Embryonic facial prominence (tissue), 1 donor: Measurements from ENCODE around the gene ADORA2B.

ENCODE experiments used
- DNase-seq: peaks from one replicate; pipeline ENCODE4 v3.0.0-alpha.2; 2016; ENCODE audit errors: extremely low spot score

Gene ADORA2B

GRCh38 chr17:15981646-15982580, 37.0 kb downstream of the ADORA2B start:
- no peak for DNase-seq

GRCh38 chr17:15996322-15996721, 51.4 kb downstream of the ADORA2B start:
- DNase-seq, result no peak

- DNase-seq, result no peak
Measured at GRCh38 chr17:15998031-15998562, 53.2 kb downstream of the ADORA2B start.

- DNase-seq, result peak; percentile 77
Measured at GRCh38 chr17:15999141-15999973, 54.4 kb downstream of the ADORA2B start, which contains the start of the genes TTC19 and ZSWIM7. TSS of gene TTC19 (plus strand) at chr17:15999824. CDS start at chr17:15999849, 25 bp downstream. TSS of gene ZSWIM7 (minus strand) at chr17:15999704. CDS start at chr17:15999594, 110 bp downstream.

GRCh38 chr17:15999974-16000827, 55.3 kb downstream of the ADORA2B start:
- DNase-seq, result no peak

GRCh38 chr17:16001226-16001897, 56.4 kb downstream of the ADORA2B start:
- no peak for DNase-seq

- no peak for DNase-seq
Measured at GRCh38 chr17:16002708-16003260, 57.9 kb downstream of the ADORA2B start.

GRCh38 chr17:16003841-16004240, 58.9 kb downstream of the ADORA2B start:
- no peak for DNase-seq

GRCh38 chr17:16005636-16006035, 60.7 kb downstream of the ADORA2B start:
- no peak for DNase-seq

GRCh38 chr17:16007439-16007838, 62.5 kb downstream of the ADORA2B start:
- no peak for DNase-seq

GRCh38 chr17:16013943-16014407, 69.0 kb downstream of the ADORA2B start:
- DNase-seq, result no peak

- DNase-seq, result no peak
Measured at GRCh38 chr17:16019347-16019746, 74.4 kb downstream of the ADORA2B start.

- no peak for DNase-seq
Measured at GRCh38 chr17:16023881-16024280, 79.0 kb downstream of the ADORA2B start.

- DNase-seq, result no peak
Measured at GRCh38 chr17:16025202-16025601, 80.3 kb downstream of the ADORA2B start.
